H1 (cell line): ENCODE measurements around the gene CDT1.

ENCODE experiments used
- CBX5 ChIP-seq: fragments of 300-800, 300-1000 bp; sonication (generic); IDR thresholded peaks from 2 replicates; pipeline ENCODE4 v1.7.1; 2016; ENCODE audit warnings: antibody characterized with exemption, low read length, low read depth
- CEBPB ChIP-seq: IDR thresholded peaks from 2 replicates; pipeline ENCODE4 v1.6.1; 2012; ENCODE audit warnings: low read depth, low read length
- CREB1 ChIP-seq: IDR thresholded peaks from 2 replicates; pipeline ENCODE4 v1.6.1; 2012; ENCODE audit warnings: inconsistent platforms
- EZH2 ChIP-seq: fragments of 200-600 bp; sonication (generic); IDR thresholded peaks from 2 replicates; pipeline ENCODE4 v1.7.1; 2012; ENCODE audit warnings: low read depth, mild to moderate bottlenecking, moderate library complexity, low read length, inconsistent platforms; ENCODE audit not compliant: severe bottlenecking
- KDM1A ChIP-seq: fragments of 200-600, 300-600 bp; sonication (generic); IDR thresholded peaks from 2 replicates; pipeline ENCODE4 v1.7.1; 2016; ENCODE audit warnings: mild to moderate bottlenecking, low read length, borderline replicate concordance
- POLR2A ChIP-seq, 2 experiments: IDR thresholded peaks; 1 replicate in 1 of 2; 2 replicates in 1 of 2; pipeline ENCODE4 v1.6.1; 2011; ENCODE audit warnings: low read depth in 2 of 2, low read length in 2 of 2, mild to moderate bottlenecking in 2 of 2; ENCODE audit errors: control extremely low read depth in 1 of 2
- RAD21 ChIP-seq, 2 experiments: IDR thresholded peaks in 1 of 2; conservative IDR thresholded peaks in 1 of 2; 2 replicates each; pipeline ENCODE4 v1.6.1; 2011; ENCODE audit warnings: low read depth in 2 of 2, low read length in 2 of 2, improper control_type of control experiment in 1 of 2, inconsistent platforms in 1 of 2, mild to moderate bottlenecking in 1 of 2, moderate library complexity in 1 of 2
- TEAD4 ChIP-seq: IDR thresholded peaks from 2 replicates; pipeline ENCODE4 v1.6.1; 2012; ENCODE audit warnings: low read depth, low read length, inconsistent platforms, mixed read lengths
- TF ChIP-seq, protein P1 (sequence below), 3 experiments: IDR thresholded peaks; 1 replicate in 2 of 3; 2 replicates in 1 of 3; pipeline versions ENCODE4 v1.5.1 to v1.6.1; 2011; ENCODE audit warnings: low read length in 3 of 3, mild to moderate bottlenecking in 3 of 3, inconsistent platforms in 2 of 3, low read depth in 1 of 3, moderate library complexity in 1 of 3; ENCODE audit not compliant: insufficient read depth in 1 of 3; ENCODE audit errors: control extremely low read depth in 1 of 3

DNA sequence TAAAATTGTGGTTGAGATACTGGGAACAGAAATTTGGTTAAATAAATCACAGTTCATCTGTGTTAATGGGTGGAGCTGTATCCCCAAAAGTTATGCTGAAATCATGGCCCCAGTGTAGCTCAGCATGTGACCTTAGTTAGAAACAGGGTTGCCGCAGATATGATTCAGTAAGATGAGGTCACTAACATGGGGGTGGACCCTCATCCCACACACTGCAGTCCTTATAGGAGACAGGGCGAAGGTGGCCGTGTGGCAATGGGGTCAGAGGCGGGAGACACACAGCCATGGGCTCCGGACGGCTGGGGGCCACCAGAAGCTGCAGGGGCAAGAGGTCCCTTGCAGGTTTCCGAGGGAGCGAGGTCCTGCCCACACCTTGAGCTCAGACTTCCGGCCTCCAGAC lies 42.5 kb downstream of the CDT1 start:
- TF ChIP-seq EZH2 (no peak), CREB1 (no peak), CEBPB (no peak), KDM1A (no peak), CBX5 (no peak), RAD21 (IDR thresholded peaks at IDR 0.05 in 1 of 2, conservative IDR thresholded peaks at IDR 0.05 in 1 of 2; ENCODE audit: low read depth in 2 of 2, low read length in 2 of 2) (no peak), POLR2A (IDR thresholded peaks at IDR 0.05; ENCODE audit: control extremely low read depth in 1 of 2, low read depth in 2 of 2, low read length in 2 of 2) (no peak), TEAD4 (no peak)
- TF ChIP-seq, protein P1, sequence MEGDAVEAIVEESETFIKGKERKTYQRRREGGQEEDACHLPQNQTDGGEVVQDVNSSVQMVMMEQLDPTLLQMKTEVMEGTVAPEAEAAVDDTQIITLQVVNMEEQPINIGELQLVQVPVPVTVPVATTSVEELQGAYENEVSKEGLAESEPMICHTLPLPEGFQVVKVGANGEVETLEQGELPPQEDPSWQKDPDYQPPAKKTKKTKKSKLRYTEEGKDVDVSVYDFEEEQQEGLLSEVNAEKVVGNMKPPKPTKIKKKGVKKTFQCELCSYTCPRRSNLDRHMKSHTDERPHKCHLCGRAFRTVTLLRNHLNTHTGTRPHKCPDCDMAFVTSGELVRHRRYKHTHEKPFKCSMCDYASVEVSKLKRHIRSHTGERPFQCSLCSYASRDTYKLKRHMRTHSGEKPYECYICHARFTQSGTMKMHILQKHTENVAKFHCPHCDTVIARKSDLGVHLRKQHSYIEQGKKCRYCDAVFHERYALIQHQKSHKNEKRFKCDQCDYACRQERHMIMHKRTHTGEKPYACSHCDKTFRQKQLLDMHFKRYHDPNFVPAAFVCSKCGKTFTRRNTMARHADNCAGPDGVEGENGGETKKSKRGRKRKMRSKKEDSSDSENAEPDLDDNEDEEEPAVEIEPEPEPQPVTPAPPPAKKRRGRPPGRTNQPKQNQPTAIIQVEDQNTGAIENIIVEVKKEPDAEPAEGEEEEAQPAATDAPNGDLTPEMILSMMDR (IDR thresholded peaks at IDR 0.05; ENCODE audit: control extremely low read depth in 1 of 3, insufficient read depth in 1 of 3, low read depth in 1 of 3, low read length in 3 of 3), result no peak
